ENCODE measurements around the gene ATP12A.

ATP12A gene

GRCh38 chr13:24679686-24680085 lies 522 bp upstream of the ATP12A start:
- H3K4me3 ChIP-seq (ENCODE audit: low read depth, low read length): no peak overlapping the region
- no peak for TF ChIP-seq CTCF (conservative IDR thresholded peaks at IDR 0.05; ENCODE audit: low read depth, low read length)
- DNase-seq (ENCODE audit: low read depth): no peak

GRCh38 chr13:24680921-24681604 lies 855 bp downstream of the ATP12A start:
- DNase-seq (ENCODE audit: low read depth): no peak
- no peak overlapping the region for H3K4me3 ChIP-seq (ENCODE audit: low read depth, low read length)
- no peak for TF ChIP-seq CTCF (conservative IDR thresholded peaks at IDR 0.05; ENCODE audit: low read depth, low read length)

GRCh38 chr13:24681930-24682329 lies 1.7 kb downstream of the ATP12A start:
- no peak overlapping the region for H3K4me3 ChIP-seq (ENCODE audit: low read depth, low read length)
- DNase-seq (ENCODE audit: low read depth): no peak
- TF ChIP-seq CTCF (conservative IDR thresholded peaks at IDR 0.05; ENCODE audit: low read depth, low read length): no peak

- no peak for TF ChIP-seq CTCF (conservative IDR thresholded peaks at IDR 0.05; ENCODE audit: low read depth, low read length)
- no peak overlapping the region for H3K4me3 ChIP-seq (ENCODE audit: low read depth, low read length)
- no peak for DNase-seq (ENCODE audit: low read depth)
Observed at GRCh38 chr13:24682353-24682752, 2.1 kb downstream of the ATP12A start.

GRCh38 chr13:24683351-24683750 lies 3.1 kb downstream of the ATP12A start:
- DNase-seq (ENCODE audit: low read depth): no peak
- no peak for TF ChIP-seq CTCF (conservative IDR thresholded peaks at IDR 0.05; ENCODE audit: low read depth, low read length)
- H3K4me3 ChIP-seq (ENCODE audit: low read depth, low read length): no peak overlapping the region

- no peak overlapping the region for H3K4me3 ChIP-seq (ENCODE audit: low read depth, low read length)
- DNase-seq (ENCODE audit: low read depth): peak; percentile 51
- TF ChIP-seq CTCF (conservative IDR thresholded peaks at IDR 0.05; ENCODE audit: low read depth, low read length): peak; percentile 85
Observed at GRCh38 chr13:24683838-24684599, 3.8 kb downstream of the ATP12A start.
